Measurements from ENCODE around the gene ATG101.

The ATG101 gene

GRCh38 chr12:52083638-52083996 lies 13.8 kb downstream of the ATG101 start:
- no peaks in the 10 kb centered on the region for H3K79me2 ChIP-seq (ENCODE audit: insufficient read depth, low read length)
- H3F3A ChIP-seq (ENCODE audit: low read depth): no peaks in the 10 kb centered on the region
- no peaks in the 10 kb centered on the region for H3K27me3 ChIP-seq (ENCODE audit: insufficient read depth, low read length, poor library complexity, severe bottlenecking)
- no peaks in the 10 kb centered on the region for H3K9me2 ChIP-seq (replicated peaks; ENCODE audit: low read depth, low read length)
- no peak overlapping the region for H3K4me2 ChIP-seq (ENCODE audit: low read depth, low read length, poor library complexity, severe bottlenecking)
- no peak for TF ChIP-seq EZH2phosphoT487 (IDR thresholded peaks at IDR 0.05; ENCODE audit: borderline replicate concordance)
- H3K4me3 ChIP-seq (ENCODE audit: low read length, poor library complexity, severe bottlenecking): no peak overlapping the region
- peaks cover 4% of the 10 kb centered on the region; the same call in 1 of the 2 replicates for H3K36me3 ChIP-seq (ENCODE audit: insufficient read depth, low read length)
- peaks cover 3% of the 10 kb centered on the region for H4K20me1 ChIP-seq (ENCODE audit: insufficient read depth, low read length, poor library complexity, severe bottlenecking)
- H3K9ac ChIP-seq (ENCODE audit: low read depth, low read length, poor library complexity, severe bottlenecking): no peak overlapping the region
- no peaks in the 10 kb centered on the region for H3K9me3 ChIP-seq (ENCODE audit: insufficient read depth, low read depth, low read length)
- H2AFZ ChIP-seq (ENCODE audit: low read length): no peak overlapping the region
- peaks cover 15% of the 10 kb centered on the region for H3K4me1 ChIP-seq (ENCODE audit: insufficient read depth, low read length, poor library complexity, severe bottlenecking)

GRCh38 chr12:52084491-52085231 lies 14.9 kb downstream of the ATG101 start:
- no peaks in the 10 kb centered on the region for H3K9me2 ChIP-seq (replicated peaks; ENCODE audit: low read depth, low read length)
- no peaks in the 10 kb centered on the region for H3K79me2 ChIP-seq (ENCODE audit: insufficient read depth, low read length)
- TF ChIP-seq, protein P1, sequence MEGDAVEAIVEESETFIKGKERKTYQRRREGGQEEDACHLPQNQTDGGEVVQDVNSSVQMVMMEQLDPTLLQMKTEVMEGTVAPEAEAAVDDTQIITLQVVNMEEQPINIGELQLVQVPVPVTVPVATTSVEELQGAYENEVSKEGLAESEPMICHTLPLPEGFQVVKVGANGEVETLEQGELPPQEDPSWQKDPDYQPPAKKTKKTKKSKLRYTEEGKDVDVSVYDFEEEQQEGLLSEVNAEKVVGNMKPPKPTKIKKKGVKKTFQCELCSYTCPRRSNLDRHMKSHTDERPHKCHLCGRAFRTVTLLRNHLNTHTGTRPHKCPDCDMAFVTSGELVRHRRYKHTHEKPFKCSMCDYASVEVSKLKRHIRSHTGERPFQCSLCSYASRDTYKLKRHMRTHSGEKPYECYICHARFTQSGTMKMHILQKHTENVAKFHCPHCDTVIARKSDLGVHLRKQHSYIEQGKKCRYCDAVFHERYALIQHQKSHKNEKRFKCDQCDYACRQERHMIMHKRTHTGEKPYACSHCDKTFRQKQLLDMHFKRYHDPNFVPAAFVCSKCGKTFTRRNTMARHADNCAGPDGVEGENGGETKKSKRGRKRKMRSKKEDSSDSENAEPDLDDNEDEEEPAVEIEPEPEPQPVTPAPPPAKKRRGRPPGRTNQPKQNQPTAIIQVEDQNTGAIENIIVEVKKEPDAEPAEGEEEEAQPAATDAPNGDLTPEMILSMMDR (conservative IDR thresholded peaks at IDR 0.05; ENCODE audit: low read length): no peak
- no peak for TF ChIP-seq EZH2phosphoT487 (IDR thresholded peaks at IDR 0.05; ENCODE audit: borderline replicate concordance)
- no peak overlapping the region for H2AFZ ChIP-seq (ENCODE audit: low read length)
- H4K20me1 ChIP-seq (ENCODE audit: insufficient read depth, low read length, poor library complexity, severe bottlenecking): no peaks in the 10 kb centered on the region
- peaks cover 15% of the 10 kb centered on the region for H3K4me1 ChIP-seq (ENCODE audit: insufficient read depth, low read length, poor library complexity, severe bottlenecking)
- H3K27me3 ChIP-seq (ENCODE audit: insufficient read depth, low read length, poor library complexity, severe bottlenecking): no peaks in the 10 kb centered on the region
- no peaks in the 10 kb centered on the region for H3K36me3 ChIP-seq (ENCODE audit: insufficient read depth, low read length)
- no peak overlapping the region for H3K4me3 ChIP-seq (ENCODE audit: low read length, poor library complexity, severe bottlenecking)
- no peaks in the 10 kb centered on the region for H3F3A ChIP-seq (ENCODE audit: low read depth)
- H3K9me3 ChIP-seq (ENCODE audit: insufficient read depth, low read depth, low read length): no peaks in the 10 kb centered on the region
- H3K4me2 ChIP-seq (ENCODE audit: low read depth, low read length, poor library complexity, severe bottlenecking): no peak overlapping the region
- no peak overlapping the region for H3K9ac ChIP-seq (ENCODE audit: low read depth, low read length, poor library complexity, severe bottlenecking)

- peaks cover 3% of the 10 kb centered on the region for H3K27me3 ChIP-seq (ENCODE audit: insufficient read depth, low read length, poor library complexity, severe bottlenecking)
- no peak overlapping the region for H3K4me3 ChIP-seq (ENCODE audit: low read length, poor library complexity, severe bottlenecking)
- peaks cover 15% of the 10 kb centered on the region for H3K4me1 ChIP-seq (ENCODE audit: insufficient read depth, low read length, poor library complexity, severe bottlenecking)
- H3K4me2 ChIP-seq (ENCODE audit: low read depth, low read length, poor library complexity, severe bottlenecking): no peak overlapping the region
- H3K79me2 ChIP-seq (ENCODE audit: insufficient read depth, low read length): no peaks in the 10 kb centered on the region
- H3K9me3 ChIP-seq (ENCODE audit: insufficient read depth, low read depth, low read length): no peaks in the 10 kb centered on the region
- H2AFZ ChIP-seq (ENCODE audit: low read length): no peak overlapping the region
- no peaks in the 10 kb centered on the region for H3K36me3 ChIP-seq (ENCODE audit: insufficient read depth, low read length)
- H3K9ac ChIP-seq (ENCODE audit: low read depth, low read length, poor library complexity, severe bottlenecking): no peak overlapping the region
- TF ChIP-seq EZH2phosphoT487 (IDR thresholded peaks at IDR 0.05; ENCODE audit: borderline replicate concordance): no peak
- TF ChIP-seq, protein P1 (conservative IDR thresholded peaks at IDR 0.05; ENCODE audit: low read length): no peak
- no peaks in the 10 kb centered on the region for H4K20me1 ChIP-seq (ENCODE audit: insufficient read depth, low read length, poor library complexity, severe bottlenecking)
- no peaks in the 10 kb centered on the region for H3F3A ChIP-seq (ENCODE audit: low read depth)
- H3K9me2 ChIP-seq (replicated peaks; ENCODE audit: low read depth, low read length): no peaks in the 10 kb centered on the region
Observed at GRCh38 chr12:52085682-52086180, 16.0 kb downstream of the ATG101 start.

DNA sequence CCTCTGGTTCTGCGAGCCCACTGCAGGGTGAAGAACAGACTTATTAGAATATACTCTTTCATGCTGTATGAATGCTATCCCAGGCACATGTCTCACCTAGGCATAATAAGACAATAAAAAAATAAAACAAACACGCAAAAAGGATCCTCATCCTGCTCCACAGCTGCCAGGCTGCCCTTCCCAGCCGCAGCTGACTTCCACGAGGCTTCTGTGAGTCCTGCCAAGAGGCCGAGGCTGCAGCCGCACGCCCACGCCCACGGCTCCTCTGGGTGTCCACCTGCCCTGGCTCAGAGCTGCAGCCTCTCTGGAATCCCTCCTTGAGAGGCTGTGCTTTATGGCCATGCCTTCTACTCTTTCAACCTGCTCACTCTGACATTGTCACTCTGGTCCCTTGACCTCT lies 16.6 kb downstream of the ATG101 start:
- H2AFZ ChIP-seq (ENCODE audit: low read length): no peak overlapping the region
- H3K36me3 ChIP-seq (ENCODE audit: insufficient read depth, low read length): no peaks in the 10 kb centered on the region
- no peaks in the 10 kb centered on the region for H4K20me1 ChIP-seq (ENCODE audit: insufficient read depth, low read length, poor library complexity, severe bottlenecking)
- peaks cover 3% of the 10 kb centered on the region for H3K27me3 ChIP-seq (ENCODE audit: insufficient read depth, low read length, poor library complexity, severe bottlenecking)
- H3K9me2 ChIP-seq (replicated peaks; ENCODE audit: low read depth, low read length): no peaks in the 10 kb centered on the region
- TF ChIP-seq, protein P1 (conservative IDR thresholded peaks at IDR 0.05; ENCODE audit: low read length): no peak
- no peak for TF ChIP-seq EZH2phosphoT487 (IDR thresholded peaks at IDR 0.05; ENCODE audit: borderline replicate concordance)
- no peaks in the 10 kb centered on the region for H3K9me3 ChIP-seq (ENCODE audit: insufficient read depth, low read depth, low read length)
- H3K79me2 ChIP-seq (ENCODE audit: insufficient read depth, low read length): no peaks in the 10 kb centered on the region
- H3K4me2 ChIP-seq (ENCODE audit: low read depth, low read length, poor library complexity, severe bottlenecking): no peak overlapping the region
- H3K4me3 ChIP-seq (ENCODE audit: low read length, poor library complexity, severe bottlenecking): no peak overlapping the region
- H3K9ac ChIP-seq (ENCODE audit: low read depth, low read length, poor library complexity, severe bottlenecking): no peak overlapping the region
- H3F3A ChIP-seq (ENCODE audit: low read depth): no peaks in the 10 kb centered on the region
- H3K4me1 ChIP-seq (ENCODE audit: insufficient read depth, low read length, poor library complexity, severe bottlenecking): peaks cover 9% of the 10 kb centered on the region

Data from Loucy (cell line).